Effector CD8-positive, alpha-beta T cell (primary cell): Measurements from ENCODE around the gene THAP3.

Experiments used
- DNase-seq: peaks from one replicate; lab custom pipeline; 2025; lab: John Stamatoyannopoulos, UW
- total RNA-seq, 4 experiments: gene quantifications; one replicate each; lab custom pipeline; 2026; lab: John Stamatoyannopoulos, UW

THAP3 gene, protein sequence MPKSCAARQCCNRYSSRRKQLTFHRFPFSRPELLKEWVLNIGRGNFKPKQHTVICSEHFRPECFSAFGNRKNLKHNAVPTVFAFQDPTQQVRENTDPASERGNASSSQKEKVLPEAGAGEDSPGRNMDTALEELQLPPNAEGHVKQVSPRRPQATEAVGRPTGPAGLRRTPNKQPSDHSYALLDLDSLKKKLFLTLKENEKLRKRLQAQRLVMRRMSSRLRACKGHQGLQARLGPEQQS
- 21.6 to 48.4 (median 32.2) reads per million in 4 experiments for total RNA-seq

DNA sequence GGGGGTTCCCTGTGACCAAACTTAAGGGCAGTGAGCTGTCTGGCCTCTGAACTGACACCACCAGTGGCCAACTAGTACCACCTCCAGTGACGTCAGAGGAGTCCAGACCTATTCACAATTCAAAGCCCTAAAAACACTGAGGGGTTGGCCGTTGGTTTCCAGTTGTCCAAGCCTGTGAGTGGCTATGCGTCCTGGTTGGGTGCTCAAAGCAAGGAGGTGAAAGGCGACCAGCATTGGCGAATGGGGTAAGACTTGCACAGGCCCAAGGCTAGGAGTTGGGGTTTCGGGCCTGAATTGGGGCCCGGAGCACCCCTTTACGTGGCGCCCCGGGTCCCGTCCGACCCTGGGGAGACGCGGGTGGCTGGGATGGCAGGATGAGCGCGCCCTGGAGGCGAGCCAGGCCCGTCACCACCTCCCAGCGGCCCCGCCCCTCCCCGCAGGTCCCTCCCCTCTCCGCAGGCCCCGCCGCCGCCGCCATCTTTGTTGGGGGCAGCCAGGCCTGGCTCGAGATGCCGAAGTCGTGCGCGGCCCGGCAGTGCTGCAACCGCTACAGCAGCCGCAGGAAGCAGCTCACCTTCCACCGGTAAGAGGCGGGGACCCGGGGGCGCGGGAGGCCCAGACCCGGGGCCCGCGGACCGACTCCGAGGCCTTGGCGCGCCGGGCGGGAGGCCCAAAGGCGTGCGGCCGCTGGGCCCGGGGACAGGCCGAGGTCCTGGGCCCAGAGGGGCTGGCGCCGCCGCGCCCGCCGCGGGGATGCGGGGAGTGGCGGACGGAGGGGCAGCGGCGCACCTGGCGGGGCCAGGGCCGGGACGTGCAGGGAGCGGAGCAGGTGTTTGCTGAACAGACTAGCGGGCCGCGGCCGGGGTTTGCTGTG, at the start of gene THAP3:
TSS of gene THAP3 (plus strand) at position 159 of the 874 bp plus-strand sequence. CDS start at position 510, 351 bp downstream.
- DNase-seq: peak; percentile 83

DNA sequence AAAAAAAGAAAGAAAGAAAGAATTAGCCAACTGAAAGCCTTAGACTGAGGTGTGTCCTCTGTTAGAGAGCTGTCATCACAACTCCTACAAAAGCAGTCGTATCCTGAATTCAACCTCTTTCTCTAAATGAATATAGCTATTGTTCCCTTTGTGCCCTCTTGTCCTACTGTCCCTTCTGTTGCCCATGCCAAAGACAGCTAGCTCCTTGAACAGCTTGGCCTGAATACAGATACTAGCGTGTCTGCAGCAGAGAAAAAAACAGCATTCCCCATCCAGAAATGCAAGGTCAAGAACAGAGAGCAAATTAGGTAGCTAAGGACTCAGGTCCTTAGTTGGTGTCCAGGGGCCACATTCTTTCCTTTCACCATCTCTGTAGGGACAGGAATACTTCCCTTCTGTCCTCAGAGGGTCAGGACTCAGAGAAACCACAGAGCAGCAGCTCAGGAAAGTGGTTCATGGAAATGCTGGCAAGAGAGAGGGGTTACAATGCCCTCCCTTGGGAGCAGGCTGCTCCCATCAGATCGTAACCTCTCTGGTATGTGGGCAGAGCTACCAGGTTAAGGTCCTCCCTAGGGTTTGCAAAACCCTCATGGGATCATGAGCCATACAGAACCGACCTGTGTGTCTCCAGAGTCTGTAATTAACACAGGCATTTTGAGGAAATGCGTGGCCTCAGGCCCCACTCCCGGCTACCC, 46.7 kb upstream of the THAP3 start:
- no peak for DNase-seq

DNA sequence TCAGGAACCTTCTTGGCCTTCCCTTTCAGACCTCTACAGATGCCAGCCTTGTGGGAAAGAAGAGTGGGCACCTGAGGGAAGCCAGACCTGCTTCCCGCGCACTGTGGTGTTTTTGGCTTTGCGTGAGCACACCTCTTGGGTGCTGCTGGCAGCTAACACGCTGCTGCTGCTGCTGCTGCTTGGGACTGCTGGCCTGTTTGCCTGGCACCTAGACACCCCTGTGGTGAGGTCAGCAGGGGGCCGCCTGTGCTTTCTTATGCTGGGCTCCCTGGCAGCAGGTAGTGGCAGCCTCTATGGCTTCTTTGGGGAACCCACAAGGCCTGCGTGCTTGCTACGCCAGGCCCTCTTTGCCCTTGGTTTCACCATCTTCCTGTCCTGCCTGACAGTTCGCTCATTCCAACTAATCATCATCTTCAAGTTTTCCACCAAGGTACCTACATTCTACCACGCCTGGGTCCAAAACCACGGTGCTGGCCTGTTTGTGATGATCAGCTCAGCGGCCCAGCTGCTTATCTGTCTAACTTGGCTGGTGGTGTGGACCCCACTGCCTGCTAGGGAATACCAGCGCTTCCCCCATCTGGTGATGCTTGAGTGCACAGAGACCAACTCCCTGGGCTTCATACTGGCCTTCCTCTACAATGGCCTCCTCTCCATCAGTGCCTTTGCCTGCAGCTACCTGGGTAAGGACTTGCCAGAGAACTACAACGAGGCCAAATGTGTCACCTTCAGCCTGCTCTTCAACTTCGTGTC, 45.9 kb upstream of the THAP3 start:
- DNase-seq: no peak

DNA sequence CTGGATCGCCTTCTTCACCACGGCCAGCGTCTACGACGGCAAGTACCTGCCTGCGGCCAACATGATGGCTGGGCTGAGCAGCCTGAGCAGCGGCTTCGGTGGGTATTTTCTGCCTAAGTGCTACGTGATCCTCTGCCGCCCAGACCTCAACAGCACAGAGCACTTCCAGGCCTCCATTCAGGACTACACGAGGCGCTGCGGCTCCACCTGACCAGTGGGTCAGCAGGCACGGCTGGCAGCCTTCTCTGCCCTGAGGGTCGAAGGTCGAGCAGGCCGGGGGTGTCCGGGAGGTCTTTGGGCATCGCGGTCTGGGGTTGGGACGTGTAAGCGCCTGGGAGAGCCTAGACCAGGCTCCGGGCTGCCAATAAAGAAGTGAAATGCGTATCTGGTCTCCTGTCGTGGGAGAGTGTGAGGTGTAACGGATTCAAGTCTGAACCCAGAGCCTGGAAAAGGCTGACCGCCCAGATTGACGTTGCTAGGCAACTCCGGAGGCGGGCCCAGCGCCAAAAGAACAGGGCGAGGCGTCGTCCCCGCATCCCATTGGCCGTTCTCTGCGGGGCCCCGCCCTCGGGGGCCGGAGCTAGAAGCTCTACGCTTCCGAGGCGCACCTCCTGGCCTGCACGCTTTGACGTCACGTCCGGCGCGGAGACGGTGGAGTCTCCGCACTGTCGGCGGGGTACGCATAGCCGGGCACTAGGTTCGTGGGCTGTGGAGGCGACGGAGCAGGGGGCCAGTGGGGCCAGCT, 45.1 kb upstream of the THAP3 start, which contains the start of gene ZBTB48:
TSS of gene ZBTB48 (plus strand) at position 621 of the 745 bp plus-strand sequence. CDS start 616 bp downstream, outside the sequence.
- peak; percentile 96 for DNase-seq

DNA sequence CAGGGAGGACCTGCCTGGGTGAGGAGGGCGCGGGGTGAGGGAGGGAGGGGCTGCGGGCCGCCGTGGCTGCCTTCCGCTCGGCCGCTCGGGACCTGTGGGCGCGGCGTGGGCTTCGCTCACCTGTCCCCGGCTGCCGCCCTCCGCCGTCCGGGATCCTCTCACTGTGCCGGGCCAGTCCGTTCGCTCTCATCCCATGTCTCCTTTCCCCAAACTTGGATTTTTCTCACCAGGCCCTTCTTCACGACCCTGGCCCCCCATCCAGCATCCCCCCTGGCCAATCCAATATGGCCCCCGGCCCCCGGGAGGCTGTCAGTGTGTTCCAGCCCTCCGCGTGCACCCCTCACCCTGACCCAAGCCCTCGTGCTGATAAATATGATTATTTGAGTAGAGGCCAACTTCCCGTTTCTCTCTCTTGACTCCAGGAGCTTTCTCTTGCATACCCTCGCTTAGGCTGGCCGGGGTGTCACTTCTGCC, 44.5 kb upstream of the THAP3 start:
- no peak for DNase-seq

DNA sequence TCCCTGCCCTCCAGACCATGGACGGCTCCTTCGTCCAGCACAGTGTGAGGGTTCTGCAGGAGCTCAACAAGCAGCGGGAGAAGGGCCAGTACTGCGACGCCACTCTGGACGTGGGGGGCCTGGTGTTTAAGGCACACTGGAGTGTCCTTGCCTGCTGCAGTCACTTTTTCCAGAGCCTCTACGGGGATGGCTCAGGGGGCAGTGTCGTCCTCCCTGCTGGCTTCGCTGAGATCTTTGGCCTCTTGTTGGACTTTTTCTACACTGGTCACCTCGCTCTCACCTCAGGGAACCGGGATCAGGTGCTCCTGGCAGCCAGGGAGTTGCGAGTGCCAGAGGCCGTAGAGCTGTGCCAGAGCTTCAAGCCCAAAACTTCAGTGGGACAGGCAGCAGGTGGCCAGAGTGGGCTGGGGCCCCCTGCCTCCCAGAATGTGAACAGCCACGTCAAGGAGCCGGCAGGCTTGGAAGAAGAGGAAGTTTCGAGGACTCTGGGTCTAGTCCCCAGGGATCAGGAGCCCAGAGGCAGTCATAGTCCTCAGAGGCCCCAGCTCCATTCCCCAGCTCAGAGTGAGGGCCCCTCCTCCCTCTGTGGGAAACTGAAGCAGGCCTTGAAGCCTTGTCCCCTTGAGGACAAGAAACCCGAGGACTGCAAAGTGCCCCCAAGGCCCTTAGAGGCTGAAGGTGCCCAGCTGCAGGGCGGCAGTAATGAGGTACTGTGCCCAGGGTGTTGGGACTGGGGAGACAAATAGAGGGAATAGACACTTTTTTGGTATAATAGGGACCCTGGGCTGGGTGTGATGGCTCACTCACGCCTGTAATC, 43.9 kb upstream of the THAP3 start:
- DNase-seq: no peak

DNA sequence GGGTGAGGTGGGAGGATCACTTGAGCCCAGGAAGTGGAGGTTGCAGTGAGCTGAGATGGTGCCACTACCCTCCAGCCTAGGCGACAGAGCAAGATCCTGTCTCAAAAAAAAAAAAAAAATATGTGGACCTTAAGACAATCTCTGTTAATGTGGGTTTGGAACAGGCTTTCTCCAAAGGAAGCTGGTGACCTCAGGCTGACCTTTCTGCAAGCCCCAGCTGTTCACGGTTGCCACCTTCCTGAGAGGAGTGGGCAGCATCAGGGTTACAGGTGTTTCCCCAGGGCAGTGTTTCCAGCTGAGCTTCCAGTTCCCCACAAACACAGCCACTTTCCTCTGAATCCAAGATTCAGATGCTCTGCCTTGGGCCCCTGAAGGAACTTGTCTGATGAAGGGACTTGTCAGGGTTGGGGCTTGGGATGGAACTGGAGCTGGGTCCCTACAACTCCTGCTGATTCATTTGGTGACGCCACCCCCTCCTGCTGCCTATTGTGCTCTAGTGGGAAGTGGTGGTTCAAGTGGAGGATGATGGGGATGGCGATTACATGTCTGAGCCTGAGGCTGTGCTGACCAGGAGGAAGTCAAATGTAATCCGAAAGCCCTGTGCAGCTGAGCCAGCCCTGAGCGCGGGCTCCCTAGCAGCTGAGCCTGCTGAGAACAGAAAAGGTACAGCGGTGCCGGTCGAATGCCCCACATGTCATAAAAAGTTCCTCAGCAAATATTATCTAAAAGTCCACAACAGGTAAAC, 42.9 kb upstream of the THAP3 start:
- no peak for DNase-seq

DNA sequence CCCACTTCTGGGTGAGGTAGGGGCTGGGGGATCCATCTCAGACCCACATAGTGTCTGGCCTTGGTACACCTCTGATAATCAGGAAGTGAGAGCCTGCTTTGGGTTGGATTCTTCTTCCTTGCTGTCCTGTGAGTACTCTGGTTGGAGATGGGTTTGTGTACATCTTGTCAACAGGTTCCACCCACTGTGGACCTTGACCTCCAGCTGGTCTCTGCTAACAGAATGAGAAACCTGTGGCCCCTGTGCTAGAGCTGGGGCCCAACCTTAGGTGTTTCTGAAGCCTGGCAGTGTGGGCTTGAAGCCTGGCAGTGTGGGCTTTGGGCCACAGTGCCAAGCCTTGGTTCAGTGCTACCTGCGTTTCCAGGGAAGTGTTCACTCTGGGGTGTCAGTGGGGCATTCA, 42.3 kb upstream of the THAP3 start:
- DNase-seq: no peak

DNA sequence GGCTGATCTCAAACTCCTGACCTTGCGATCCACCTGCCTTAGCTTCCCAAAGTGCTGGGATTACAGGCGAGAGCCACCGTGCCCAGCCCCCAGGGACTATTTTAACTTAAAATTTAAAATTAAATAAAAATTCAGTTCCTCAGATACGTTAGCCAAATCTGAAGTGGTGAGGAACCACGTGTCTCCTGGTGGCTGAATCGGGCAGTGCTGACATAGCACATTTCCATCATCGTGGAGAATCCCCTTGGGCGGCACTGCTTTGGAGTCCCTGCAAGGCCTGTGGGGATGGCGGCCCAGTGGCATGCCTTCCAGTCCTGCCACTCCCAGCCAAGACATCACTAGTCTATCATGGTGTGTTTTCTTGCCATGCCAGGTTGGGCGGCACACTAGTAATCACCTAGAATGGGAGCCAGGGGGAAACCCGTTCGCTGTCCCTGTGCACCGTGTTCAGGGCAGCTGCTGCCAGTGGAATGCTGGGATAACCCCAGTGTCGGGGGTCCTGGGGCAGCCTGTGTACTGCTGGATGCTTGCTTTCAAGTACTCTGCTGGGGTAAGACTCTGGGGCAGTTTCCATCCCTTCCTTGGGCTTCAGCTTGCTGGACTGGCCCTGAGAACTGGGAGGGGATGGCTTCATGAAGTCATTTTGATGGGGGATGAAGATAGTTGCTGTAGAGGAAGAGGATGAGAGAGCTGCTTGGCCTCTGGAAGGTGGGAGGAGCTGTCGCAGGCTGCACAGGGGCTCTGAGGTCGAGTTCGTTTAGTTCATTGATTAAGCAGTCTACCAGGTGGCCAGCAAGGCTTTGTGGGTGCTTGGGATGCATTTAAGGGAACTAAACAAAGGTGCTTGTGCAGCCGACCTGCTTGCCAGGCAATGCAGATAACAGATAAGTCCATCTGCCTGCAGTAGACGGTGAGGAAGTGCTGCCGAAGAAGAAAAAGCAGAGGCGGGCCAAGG, 40.3 kb upstream of the THAP3 start:
- no peak for DNase-seq

DNA sequence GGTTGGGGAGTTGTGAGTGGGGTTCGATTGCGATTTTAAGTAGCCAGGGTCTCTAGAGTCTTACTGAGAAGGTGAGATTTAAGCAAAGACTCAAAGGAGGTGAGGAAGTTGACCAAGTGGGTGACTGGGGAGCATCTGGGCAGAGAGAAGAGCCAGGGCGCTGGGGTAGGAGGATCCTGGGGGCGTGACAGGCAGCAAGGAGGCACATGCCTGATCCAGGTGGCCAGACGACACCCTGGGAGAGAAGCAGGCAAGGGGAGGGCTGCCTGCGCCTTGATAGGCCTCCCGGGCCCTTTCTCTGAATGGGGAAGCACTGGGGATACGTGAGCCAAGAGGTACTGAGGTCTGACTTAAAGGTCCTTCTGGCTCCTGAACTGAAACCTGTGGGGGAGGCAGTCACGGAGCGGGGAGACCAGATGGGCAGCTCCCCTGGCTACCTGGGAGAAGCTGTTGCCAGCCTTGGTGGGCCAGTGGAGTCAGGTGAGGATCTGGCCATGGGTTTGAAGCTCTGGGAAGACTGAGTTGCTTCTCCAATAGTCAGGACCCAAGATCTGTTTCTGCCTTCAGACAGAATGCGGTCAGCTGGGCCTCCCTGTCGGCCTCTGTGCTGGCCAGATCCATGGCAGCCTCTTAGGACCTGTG, 39.5 kb upstream of the THAP3 start:
- no peak for DNase-seq

DNA sequence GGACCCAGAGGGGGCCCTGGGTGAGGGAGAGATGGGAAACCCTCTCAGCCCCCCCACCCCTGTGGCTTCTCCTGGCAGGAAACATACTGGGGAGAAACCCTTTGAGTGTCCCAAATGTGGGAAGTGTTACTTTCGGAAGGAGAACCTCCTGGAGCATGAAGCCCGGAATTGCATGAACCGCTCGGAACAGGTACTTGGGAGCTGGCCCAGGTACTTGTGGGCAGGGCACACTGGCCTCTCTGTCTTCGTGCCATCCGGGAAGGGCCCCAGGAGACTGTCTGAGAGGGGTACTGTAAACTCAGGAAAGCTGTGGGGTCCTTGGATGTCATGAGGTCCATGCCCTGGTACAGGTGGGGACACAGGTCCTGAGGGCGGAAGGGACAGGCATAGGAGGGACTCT, 38.8 kb upstream of the THAP3 start:
- DNase-seq: no peak

DNA sequence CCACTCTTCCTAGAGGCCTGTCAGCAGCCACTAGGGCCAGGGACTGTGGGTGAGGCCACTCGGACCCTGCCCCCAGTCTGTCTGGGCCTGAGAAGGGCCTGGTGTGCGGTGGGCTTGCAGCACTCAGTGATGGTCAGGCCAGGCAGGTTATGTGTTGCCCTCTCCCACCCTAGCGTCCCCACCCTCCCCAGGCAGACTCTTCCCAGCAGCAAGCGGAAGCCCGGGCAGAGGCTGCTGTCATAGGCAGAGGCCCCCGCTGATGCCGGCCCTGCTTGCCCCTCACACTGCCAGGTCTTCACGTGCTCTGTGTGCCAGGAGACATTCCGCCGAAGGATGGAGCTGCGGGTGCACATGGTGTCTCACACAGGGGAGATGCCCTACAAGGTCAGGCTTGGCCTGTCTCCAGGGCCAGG, 38.3 kb upstream of the THAP3 start:
- DNase-seq: no peak

DNA sequence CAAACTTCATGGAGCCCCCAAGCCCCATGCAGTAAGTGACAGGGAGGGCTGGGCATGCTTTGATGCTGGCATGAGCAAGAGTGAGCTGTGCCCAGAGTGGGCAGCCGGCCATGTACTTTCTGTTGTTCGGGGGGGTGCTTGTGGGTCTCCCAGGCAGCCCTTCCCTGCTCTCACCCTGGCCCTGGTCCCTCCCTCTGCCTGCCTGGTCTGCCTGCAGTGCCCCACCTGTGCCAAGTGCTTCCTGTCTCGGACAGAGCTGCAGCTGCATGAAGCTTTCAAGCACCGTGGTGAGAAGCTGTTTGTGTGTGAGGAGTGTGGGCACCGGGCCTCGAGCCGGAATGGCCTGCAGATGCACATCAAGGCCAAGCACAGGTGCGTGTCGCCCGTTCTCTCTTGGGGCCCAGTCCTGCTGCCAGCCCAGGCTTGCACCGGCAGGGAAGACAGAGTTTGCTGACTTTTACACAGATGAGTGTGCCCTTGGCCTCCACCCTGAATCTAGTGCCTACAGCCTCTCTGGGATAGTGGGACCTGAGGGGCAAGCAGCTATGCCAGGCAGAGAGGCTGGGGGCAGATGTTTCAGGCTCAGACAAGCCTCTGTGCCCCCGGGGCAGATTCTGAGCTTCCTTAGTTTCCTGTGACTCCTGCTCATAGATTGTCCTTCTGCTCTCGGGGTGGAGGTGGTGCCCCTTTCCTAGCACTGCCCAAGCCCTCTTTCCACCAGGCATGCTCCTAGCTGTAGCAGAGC, 37.2 kb upstream of the THAP3 start:
- no peak for DNase-seq

DNA sequence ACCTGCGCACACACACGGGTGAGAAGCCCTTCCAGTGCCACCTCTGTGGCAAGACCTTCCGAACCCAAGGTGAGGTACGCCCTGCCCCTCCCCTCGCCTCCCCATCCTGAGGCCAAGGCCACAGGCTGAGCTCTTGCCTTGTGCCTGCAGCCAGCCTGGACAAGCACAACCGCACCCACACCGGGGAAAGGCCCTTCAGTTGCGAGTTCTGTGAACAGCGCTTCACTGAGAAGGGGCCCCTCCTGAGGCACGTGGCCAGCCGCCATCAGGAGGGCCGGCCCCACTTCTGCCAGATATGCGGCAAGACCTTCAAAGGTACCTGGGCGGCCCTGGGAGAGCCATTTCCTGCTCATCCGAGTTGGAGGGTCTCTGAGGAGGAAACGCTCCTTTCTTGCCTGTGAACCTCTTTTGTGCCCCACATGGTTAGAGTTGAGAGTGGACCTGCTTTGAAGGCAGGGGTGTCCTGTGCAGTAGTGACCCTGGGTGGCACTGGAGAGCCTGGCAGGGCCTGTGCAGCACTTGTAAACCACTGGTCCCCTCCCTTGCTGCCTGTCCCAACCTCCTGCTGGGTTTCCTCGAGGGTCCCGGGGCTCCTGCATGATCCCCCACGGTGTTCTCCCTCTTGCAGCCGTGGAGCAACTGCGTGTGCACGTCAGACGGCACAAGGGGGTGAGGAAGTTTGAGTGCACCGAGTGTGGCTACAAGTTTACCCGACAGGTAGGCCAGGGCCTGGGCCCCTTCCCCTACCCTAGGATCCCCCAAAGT, 36.4 kb upstream of the THAP3 start:
- no peak for DNase-seq

DNA sequence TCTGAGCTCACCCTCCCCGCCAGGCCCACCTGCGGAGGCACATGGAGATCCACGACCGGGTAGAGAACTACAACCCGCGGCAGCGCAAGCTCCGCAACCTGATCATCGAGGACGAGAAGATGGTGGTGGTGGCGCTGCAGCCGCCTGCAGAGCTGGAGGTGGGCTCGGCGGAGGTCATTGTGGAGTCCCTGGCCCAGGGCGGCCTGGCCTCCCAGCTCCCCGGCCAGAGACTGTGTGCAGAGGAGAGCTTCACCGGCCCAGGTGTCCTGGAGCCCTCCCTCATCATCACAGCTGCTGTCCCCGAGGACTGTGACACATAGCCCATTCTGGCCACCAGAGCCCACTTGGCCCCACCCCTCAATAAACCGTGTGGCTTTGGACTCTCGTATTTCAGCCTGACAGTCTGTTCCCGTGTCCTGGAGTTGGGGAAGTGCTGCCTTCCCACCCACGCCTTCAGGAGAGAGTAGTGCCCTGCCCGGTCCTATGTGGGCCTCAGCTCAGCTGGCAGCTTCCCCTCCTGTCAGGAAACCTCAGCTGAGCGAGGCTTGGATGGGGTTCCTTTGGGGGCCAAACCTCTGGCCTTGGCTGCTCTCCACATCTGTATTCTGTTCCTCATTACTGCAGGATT, 35.7 kb upstream of the THAP3 start:
- DNase-seq: no peak

DNA sequence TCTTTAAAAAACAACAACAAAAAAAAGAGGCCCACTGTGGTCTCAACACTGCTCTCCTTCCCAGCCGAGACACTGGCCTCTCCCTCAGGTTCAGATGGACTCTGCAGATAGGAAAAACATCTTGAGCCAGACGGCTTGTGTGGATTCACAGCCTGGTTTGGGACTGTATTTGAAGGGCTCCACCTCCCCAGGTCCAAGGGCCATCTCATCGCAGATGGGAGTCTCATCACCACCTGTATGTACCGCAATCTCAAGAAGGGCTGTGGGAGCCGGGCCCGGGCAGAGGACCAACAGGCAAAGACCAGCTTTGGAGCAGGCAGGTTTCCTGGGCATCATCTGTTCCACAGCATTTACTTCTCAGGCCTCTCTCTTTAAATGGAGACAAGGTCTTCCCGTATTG, 34.6 kb upstream of the THAP3 start:
- DNase-seq: no peak
